ENCODE results near the gene NRXN2.
"Not testable (repeated sequence)": the region's sequence is repeated elsewhere in the genome, so short reads cannot be mapped to it uniquely, and the experiment has no call there.

Gene NRXN2

GRCh38 chr11:64604458-64605243, 118.3 kb downstream of the NRXN2 start:
- DNase-seq (ENCODE audit: low read depth): no peak

DNA sequence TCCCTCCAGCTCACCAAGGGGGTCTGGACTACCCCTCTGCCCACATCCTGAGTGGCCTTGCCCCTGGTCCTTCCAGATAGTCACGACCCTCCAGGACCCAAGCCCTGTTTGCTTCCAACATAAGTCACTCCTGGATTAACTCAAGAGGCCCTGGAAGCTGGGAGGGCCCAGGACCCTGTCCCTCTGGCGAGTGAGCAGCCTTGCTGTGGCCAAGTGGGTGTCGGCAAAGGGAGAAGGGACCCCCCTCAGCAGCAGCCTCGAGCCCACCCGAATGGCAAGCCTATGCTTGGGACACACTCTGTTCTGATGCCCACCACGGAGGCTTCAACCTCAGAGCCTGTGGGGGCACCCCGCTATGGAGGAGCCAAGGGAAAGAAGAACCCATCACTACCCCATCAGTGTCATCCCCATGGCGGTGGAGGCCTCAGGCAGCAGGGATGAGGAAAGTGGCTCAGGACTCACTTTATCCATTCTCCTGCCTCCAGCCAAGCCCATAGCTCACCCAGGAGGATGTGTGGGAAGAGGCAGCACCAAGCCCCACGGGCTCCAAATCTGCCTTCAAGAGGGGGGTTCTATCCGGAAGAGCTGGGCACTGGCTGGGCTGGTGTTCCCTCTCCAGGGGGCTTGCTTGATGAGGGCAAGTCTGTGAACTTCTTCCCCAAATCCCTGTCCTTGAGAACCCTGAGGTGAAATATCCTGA, 119.4 kb downstream of the NRXN2 start:
- no peak for DNase-seq (ENCODE audit: low read depth)

DNA sequence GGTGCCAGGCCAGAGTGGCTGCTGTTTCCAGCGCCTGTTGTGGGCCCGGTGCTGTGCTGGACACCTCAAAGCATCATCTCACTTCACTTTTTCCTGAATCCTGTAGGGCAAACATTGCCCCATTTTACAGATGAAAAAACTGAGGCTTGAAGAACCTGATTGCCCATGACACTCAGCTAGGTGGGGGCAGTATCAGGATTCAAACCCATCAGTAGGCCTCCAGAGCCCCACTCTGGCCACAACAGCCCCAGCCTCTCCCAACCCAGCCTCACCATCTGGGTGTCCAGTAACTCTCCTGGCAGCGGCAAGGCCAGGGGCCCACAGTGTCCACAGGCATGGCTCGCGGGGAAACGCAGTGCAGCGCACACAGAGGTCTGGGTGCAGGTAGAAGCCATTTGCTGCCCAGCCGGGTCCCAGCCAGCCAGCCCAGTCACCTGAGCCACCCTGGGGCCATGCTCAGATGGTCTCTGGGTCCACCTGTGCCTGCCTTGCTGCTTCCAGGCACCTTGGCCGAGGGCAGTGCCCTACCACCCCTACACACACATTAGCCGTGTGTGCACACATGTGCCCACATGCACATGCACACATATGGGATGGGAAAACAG, 120.4 kb downstream of the NRXN2 start:
- no peak for DNase-seq (ENCODE audit: low read depth)

- no peak for DNase-seq (ENCODE audit: low read depth)
Measured at GRCh38 chr11:64601605-64602465, 121.2 kb downstream of the NRXN2 start.

DNA sequence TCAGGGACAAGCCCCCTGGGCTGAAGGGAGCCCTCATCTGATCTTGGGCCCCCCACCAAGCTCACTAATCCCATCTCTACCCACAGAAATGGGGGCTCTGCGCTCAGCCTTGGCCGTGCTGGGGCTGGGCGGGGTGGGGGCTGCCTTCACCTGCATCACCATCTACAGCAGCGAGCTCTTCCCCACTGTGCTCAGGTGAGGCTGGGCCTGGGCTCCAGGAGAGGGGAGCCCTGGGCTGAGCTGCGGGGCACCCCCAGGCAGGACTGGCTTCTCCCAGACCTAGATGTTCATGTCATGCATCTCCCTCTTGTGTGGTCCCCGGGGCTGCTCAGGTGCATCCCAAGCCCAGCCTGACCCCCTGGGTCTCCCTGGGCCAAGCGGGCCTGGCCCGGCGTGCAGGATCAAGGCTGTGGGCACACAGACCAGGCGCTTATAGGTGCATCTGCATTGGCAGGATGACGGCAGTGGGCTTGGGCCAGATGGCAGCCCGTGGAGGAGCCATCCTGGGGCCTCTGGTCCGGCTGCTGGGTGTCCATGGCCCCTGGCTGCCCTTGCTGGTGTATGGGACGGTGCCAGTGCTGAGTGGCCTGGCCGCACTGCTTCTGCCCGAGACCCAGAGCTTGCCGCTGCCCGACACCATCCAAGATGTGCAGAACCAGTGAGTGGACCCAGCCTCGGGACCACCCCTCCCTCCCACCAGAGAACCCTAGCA, 122.6 kb downstream of the NRXN2 start:
- DNase-seq (ENCODE audit: low read depth): no peak

- no peak for DNase-seq (ENCODE audit: low read depth)
Measured at GRCh38 chr11:64599698-64600211, 123.2 kb downstream of the NRXN2 start.

- no peak for DNase-seq (ENCODE audit: low read depth)
Measured at GRCh38 chr11:64598797-64599697, 124.0 kb downstream of the NRXN2 start.

- no peak for DNase-seq (ENCODE audit: low read depth)
Measured at GRCh38 chr11:64598106-64598796, 124.7 kb downstream of the NRXN2 start.

GRCh38 chr11:64597671-64598101, 125.3 kb downstream of the NRXN2 start:
- no peak for DNase-seq (ENCODE audit: low read depth)

- DNase-seq (ENCODE audit: low read depth): not testable (repeated sequence)
Measured at GRCh38 chr11:64595922-64596321, 127.1 kb downstream of the NRXN2 start.

DNA sequence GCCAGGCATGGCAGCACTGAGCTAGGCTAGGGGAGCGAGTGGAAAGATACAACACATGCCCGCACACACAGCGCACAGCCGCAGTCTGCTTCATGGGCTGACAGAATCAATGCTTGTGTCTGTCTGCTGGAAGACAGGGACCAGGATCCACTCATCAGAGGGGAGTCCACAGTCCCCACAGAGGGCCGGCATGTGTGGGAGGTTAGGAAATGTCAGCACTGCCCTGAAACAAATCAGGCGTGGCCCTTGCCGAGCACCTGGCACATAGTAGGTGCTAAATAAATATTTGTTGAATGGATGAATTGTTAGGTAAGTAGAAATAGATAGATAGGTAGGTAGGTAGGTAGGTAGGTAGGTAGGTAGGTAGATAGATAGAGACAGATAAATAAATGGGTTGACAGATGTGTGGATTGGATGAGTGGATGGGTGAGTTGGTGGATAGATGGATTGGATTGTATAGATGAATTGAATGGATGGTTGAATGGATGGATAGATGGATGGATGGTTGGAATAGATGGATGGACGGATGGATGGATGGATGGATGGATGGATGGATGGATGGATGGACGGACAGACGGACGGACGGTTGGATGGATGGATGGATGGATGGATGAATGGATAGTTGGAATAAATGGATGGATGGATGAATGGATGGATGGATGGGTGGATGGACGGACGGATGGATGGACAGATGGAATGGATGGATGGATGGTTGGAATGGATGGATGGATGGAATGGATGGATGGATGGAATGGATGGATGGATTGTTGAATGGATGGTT, 128.6 kb downstream of the NRXN2 start:
- no peak for DNase-seq (ENCODE audit: low read depth)

GRCh38 chr11:64593156-64594105, 129.6 kb downstream of the NRXN2 start:
- no peak for DNase-seq (ENCODE audit: low read depth)

GRCh38 chr11:64592656-64593055, 130.3 kb downstream of the NRXN2 start:
- no peak for DNase-seq (ENCODE audit: low read depth)

DNA sequence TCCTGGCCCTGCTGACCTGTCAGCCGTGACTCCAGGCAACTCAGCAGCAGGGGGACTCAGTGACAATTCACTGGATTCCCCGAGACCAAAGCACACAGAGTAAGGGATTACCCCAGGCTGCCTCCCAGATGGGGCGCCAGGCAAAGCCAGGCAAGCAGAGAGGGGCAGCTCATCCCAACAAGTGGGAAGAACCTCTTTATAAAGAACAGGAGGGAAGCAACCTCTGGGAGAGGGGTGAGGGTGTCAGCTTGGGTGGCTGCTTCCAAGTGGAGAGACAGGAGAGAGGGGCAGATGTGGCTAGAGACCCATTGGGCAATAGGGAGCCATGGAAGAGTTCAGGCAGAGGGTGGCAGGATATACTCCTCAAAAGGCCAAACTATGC, 130.8 kb downstream of the NRXN2 start:
- DNase-seq (ENCODE audit: low read depth): no peak

- DNase-seq (ENCODE audit: low read depth): no peak
Measured at GRCh38 chr11:64591257-64592233, 131.5 kb downstream of the NRXN2 start.

- DNase-seq (ENCODE audit: low read depth): no peak
Measured at GRCh38 chr11:64590763-64591221, 132.2 kb downstream of the NRXN2 start, which contains the start of gene SLC22A12. SLC22A12 (plus strand) TSS chr11:64591220; CDS start chr11:64591557, 337 bp downstream.
